PFSK-1 (cell line): ENCODE data around the gene HEG1.

Experiments
- FOXP2 ChIP-seq: optimal IDR thresholded peaks from 2 replicates; pipeline ENCODE3; 2011; ENCODE audit warnings: borderline replicate concordance, control low read depth, inconsistent platforms; ENCODE audit not compliant: insufficient read depth; ENCODE audit errors: extremely low read length, extremely low read depth
- POLR2AphosphoS5 ChIP-seq: IDR thresholded peaks from 2 replicates; pipeline ENCODE4 v1.6.1; 2012; ENCODE audit warnings: low read depth, mild to moderate bottlenecking, control low read depth, low read length, moderate library complexity
- REST ChIP-seq, 2 experiments: IDR thresholded peaks; 2 replicates each; pipeline versions ENCODE4 v1.6.1 to v1.8.0; 2011 to 2012; ENCODE audit warnings: low read depth in 2 of 2, low read length in 2 of 2, control low read depth in 1 of 2, inconsistent platforms in 1 of 2, mild to moderate bottlenecking in 1 of 2, moderate library complexity in 1 of 2; ENCODE audit not compliant: insufficient read depth in 1 of 2
- SIN3A ChIP-seq: IDR thresholded peaks from 2 replicates; pipeline ENCODE4 v1.6.1; 2012; ENCODE audit warnings: mild to moderate bottlenecking, low read length, moderate library complexity, borderline replicate concordance; ENCODE audit not compliant: insufficient read depth
- TAF1 ChIP-seq: IDR thresholded peaks from 2 replicates; pipeline ENCODE4 v1.6.1; 2012; ENCODE audit warnings: low read length, control low read depth, borderline replicate concordance; ENCODE audit not compliant: insufficient read depth

HEG1 gene

GRCh38 chr3:125073390-125073905, 17.7 kb upstream of the HEG1 start:
- TF ChIP-seq SIN3A (no peak), FOXP2 (no peak), REST (IDR thresholded peaks at IDR 0.05; ENCODE audit: insufficient read depth in 1 of 2, low read depth in 2 of 2, low read length in 2 of 2) (no peak), TAF1 (no peak), POLR2AphosphoS5 (no peak)

- no peak for TF ChIP-seq SIN3A
- TF ChIP-seq TAF1: no peak
- TF ChIP-seq POLR2AphosphoS5: no peak
- TF ChIP-seq REST (IDR thresholded peaks at IDR 0.05; ENCODE audit: insufficient read depth in 1 of 2, low read depth in 2 of 2, low read length in 2 of 2): no peak
- no peak for TF ChIP-seq FOXP2
These were observed 17.1 kb upstream of the HEG1 start for GRCh38 chr3:125072749-125073389.

DNA sequence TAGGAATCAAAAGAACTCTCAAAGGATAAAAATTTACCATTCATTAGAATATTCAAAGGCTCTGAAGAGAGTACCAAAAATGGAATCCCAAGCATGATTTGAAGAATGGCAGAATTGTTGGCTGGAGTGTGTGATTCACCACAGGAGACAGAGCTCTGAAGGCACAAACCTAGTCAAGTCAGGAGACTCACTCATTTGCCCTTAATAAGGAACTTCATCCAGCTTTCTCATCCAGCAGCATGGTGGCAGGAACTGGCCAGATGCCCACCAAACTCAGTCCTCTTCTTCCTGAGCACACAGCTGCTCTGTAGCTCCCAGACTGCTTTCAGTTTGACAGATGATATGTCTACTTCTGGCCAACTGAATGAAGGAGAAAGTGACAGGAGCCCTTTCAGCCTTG, 16.5 kb upstream of the HEG1 start:
- TF ChIP-seq SIN3A (no peak), REST (IDR thresholded peaks at IDR 0.05; ENCODE audit: insufficient read depth in 1 of 2, low read depth in 2 of 2, low read length in 2 of 2) (no peak), POLR2AphosphoS5 (no peak), FOXP2 (no peak), TAF1 (no peak)

DNA sequence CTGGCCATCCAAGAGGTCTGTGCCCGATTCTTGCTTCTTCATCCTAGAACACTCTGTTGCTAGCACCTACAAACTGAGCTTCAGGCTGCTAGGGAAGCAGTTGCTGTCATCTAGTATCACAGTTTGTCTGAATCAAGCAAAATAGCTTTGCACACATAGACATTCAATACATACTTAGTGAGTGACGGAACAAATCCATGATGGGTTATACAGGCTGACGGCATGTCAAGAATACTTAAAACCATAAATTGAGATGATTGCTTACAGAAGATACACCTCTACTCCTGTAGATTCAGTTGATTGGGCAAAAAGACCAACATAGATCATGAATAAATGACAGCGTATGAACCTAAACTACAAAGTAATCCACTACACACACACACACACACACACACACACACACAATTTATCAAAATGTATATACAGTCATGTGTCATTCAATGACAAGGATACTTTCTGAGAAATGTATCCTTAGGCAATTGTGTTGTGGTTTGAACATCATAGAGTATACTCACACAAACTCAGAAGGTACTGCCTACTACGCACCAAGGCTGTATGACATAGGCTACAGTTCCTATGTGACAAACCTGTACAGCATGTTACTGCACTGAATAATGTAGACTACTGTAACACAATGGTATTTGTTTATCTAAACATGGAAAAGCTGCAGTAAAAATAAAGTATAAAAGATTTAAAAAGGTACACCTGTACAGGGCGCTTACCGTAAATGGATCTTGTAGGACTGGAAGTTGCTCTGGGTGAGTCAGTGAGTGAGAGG, 14.4 kb upstream of the HEG1 start:
- TF ChIP-seq SIN3A: no peak
- no peak for TF ChIP-seq TAF1
- no peak for TF ChIP-seq FOXP2
- no peak for TF ChIP-seq POLR2AphosphoS5
- no peak for TF ChIP-seq REST (IDR thresholded peaks at IDR 0.05; ENCODE audit: insufficient read depth in 1 of 2, low read depth in 2 of 2, low read length in 2 of 2)
